ENCODE results near the gene SULT2B1.

DNA sequence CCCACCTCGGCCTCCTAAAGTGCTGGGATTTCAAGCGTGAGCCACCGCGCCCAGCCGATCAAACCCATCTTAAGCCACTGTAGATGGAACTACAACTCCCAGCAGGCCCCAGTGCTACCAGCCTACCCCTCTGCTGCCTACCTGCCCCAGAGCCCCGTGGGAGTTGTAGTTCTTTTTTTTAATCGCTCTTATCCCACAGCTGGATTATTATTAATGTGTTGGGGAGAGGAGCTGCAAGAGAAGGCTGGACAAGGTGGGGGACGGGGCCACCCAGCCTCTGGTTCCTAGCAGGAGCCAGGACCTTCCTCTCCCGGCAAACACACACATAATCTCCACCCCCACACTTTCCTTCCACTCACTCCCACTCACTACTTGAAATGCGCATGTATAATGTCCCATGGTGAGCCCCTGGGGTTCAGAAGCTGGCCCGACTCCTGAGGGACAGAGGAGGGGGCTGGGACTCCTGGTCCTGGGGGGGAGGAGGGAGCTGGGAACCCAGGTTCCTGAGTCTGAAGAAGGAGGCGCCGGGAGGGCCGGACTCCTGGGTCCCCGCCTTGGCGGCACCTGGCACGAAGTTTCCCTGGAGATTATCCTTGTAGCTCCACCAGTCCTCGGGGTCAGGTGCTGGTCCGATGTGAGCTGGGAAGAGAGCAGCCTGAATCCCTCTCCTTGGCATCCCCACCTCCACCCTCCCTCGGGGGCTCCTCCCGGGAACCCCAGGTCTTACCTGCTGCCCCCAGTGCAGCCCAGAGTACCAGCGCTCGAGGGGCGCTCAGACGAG, 93.1 kb downstream of the SULT2B1 start:
- TF ChIP-seq, protein P1, sequence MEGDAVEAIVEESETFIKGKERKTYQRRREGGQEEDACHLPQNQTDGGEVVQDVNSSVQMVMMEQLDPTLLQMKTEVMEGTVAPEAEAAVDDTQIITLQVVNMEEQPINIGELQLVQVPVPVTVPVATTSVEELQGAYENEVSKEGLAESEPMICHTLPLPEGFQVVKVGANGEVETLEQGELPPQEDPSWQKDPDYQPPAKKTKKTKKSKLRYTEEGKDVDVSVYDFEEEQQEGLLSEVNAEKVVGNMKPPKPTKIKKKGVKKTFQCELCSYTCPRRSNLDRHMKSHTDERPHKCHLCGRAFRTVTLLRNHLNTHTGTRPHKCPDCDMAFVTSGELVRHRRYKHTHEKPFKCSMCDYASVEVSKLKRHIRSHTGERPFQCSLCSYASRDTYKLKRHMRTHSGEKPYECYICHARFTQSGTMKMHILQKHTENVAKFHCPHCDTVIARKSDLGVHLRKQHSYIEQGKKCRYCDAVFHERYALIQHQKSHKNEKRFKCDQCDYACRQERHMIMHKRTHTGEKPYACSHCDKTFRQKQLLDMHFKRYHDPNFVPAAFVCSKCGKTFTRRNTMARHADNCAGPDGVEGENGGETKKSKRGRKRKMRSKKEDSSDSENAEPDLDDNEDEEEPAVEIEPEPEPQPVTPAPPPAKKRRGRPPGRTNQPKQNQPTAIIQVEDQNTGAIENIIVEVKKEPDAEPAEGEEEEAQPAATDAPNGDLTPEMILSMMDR (IDR thresholded peaks at IDR 0.05): no peak
- TF ChIP-seq POLR2A (IDR thresholded peaks at IDR 0.05): peak in 1 of 2 donors; percentile 41
- TF ChIP-seq EP300 (IDR thresholded peaks at IDR 0.05): peak; percentile 48 to 49
